Body of pancreas (tissue), 4 donors: ENCODE results near the gene SUN1.

Source experiments
- POLR2A ChIP-seq, 3 donors: fragments of 450-650 bp; IDR thresholded peaks; one replicate each; pipeline ENCODE4 v1.6.1; 2016; ENCODE audit warnings: antibody characterized with exemption in 3 of 3, mild to moderate bottlenecking in 2 of 3
- TF ChIP-seq, protein P1 (sequence below), 7 experiments: fragments of 450-650 bp in 4 of 7; fragments of 200-600 bp in 3 of 7; sonication (generic) in 3 of 7; IDR thresholded peaks; one replicate each; pipeline ENCODE4 v1.5.1; 2016 to 2019; ENCODE audit warnings: antibody characterized with exemption in 7 of 7

GRCh38 chr7:895451-896052 lies 63.3 kb downstream of the SUN1 start:
- TF ChIP-seq, protein P1, sequence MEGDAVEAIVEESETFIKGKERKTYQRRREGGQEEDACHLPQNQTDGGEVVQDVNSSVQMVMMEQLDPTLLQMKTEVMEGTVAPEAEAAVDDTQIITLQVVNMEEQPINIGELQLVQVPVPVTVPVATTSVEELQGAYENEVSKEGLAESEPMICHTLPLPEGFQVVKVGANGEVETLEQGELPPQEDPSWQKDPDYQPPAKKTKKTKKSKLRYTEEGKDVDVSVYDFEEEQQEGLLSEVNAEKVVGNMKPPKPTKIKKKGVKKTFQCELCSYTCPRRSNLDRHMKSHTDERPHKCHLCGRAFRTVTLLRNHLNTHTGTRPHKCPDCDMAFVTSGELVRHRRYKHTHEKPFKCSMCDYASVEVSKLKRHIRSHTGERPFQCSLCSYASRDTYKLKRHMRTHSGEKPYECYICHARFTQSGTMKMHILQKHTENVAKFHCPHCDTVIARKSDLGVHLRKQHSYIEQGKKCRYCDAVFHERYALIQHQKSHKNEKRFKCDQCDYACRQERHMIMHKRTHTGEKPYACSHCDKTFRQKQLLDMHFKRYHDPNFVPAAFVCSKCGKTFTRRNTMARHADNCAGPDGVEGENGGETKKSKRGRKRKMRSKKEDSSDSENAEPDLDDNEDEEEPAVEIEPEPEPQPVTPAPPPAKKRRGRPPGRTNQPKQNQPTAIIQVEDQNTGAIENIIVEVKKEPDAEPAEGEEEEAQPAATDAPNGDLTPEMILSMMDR (IDR thresholded peaks at IDR 0.05), result no peak
- no peak for TF ChIP-seq POLR2A (IDR thresholded peaks at IDR 0.05)
